ENCODE data around the gene PZP.

DNA sequence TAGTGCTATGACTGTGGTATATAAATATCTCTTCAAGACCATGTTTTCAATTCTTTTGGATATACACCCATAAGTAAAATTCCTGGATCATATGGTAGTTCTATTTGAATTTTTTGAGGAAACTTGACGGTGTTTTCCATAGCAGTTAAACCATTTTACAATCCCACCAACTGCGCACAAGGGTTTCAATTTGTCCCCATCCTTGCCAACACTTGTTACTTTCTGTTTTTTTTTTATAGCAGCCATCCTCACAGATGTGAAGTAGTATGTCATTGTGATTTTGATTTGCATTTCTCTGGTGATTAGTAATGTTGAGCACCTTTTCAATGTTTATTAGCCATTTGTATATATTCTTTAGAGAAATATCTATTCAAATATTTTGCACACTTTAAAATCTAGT lies 78.0 kb downstream of the PZP start:
- TF ChIP-seq POLR2A (IDR thresholded peaks at IDR 0.05), result no peak
- TF ChIP-seq POLR2AphosphoS5 (IDR thresholded peaks at IDR 0.05), result no peak
